ENCODE results near the gene SP2. TPM values are rescaled to one million over a fixed set of nuclear protein-coding genes. Genes with fewer than 3 reads are reported as not detected.

Gene SP2
- total RNA-seq, 4 donors from 2014 or later: 8.6 to 29.7 (median 16.6) TPM

- H3K36me3 ChIP-seq: no peaks in the 10 kb centered on the region
- H3K9me3 ChIP-seq: no peaks in the 10 kb centered on the region
- H3K27me3 ChIP-seq: no peaks in the 10 kb centered on the region
- peak; percentile 91 to 97 (median 94) for DNase-seq
- H3K4me1 ChIP-seq: peaks cover 0 to 20% (median 1%) of the 10 kb centered on the region in 4 donors
- H3K27ac ChIP-seq: no peak overlapping the region
- peak; percentile 76 to 99 (median 98) for TF ChIP-seq CTCF (IDR thresholded peaks at IDR 0.05)
- no peak for TF ChIP-seq POLR2A (IDR thresholded peaks at IDR 0.05)
- no peak overlapping the region for H3K4me3 ChIP-seq
Observed at GRCh38 chr17:47889734-47890529, 6.1 kb upstream of the SP2 start.

- no peak overlapping the region for H3K27ac ChIP-seq
- no peak for DNase-seq
- H3K36me3 ChIP-seq: no peaks in the 10 kb centered on the region
Observed at GRCh38 chr17:47891545-47892088, 4.4 kb upstream of the SP2 start.

GRCh38 chr17:47894498-47895346, 1.3 kb upstream of the SP2 start:
- Histone ChIP-seq H3K36me3 (no peaks in the 10 kb centered on the region), H3K27ac (peak overlapping the region; percentile 86 to 92 (median 88)), H3K27me3 (no peaks in the 10 kb centered on the region), H3K9me3 (no peaks in the 10 kb centered on the region), H3K4me3 (peak overlapping the region; percentile 67 to 83 (median 72)), H3K4me1 (peaks cover 3 to 12% (median 4%) of the 10 kb centered on the region in 4 donors)
- no peak for TF ChIP-seq CTCF (IDR thresholded peaks at IDR 0.05)
- TF ChIP-seq POLR2A (IDR thresholded peaks at IDR 0.05): no peak
- DNase-seq: no peak

More at GRCh38 chr17:47891545-47892088, 4.4 kb upstream of the SP2 start:
- H3K9me3 ChIP-seq: no peaks in the 10 kb centered on the region
- no peaks in the 10 kb centered on the region for H3K27me3 ChIP-seq
- H3K4me1 ChIP-seq: peaks cover 0 to 6% (median 1%) of the 10 kb centered on the region in 4 donors
- TF ChIP-seq CTCF (IDR thresholded peaks at IDR 0.05) (no peak), POLR2A (IDR thresholded peaks at IDR 0.05) (no peak)
- no peak overlapping the region for H3K4me3 ChIP-seq

GRCh38 chr17:47895347-47895855, 635 bp upstream of the SP2 start:
- Histone ChIP-seq H3K27me3 (no peaks in the 10 kb centered on the region), H3K27ac (peak overlapping the region; percentile 86 to 92 (median 88)), H3K4me1 (peaks cover 3 to 12% (median 4%) of the 10 kb centered on the region in 4 donors), H3K9me3 (no peaks in the 10 kb centered on the region), H3K4me3 (peak overlapping the region; percentile 67 to 83 (median 72)), H3K36me3 (no peaks in the 10 kb centered on the region)
- DNase-seq: peak in 2 of 3 donors; percentile 29 to 70
- peak in 1 of 6 experiments; percentile 13 for TF ChIP-seq CTCF (IDR thresholded peaks at IDR 0.05)
- TF ChIP-seq POLR2A (IDR thresholded peaks at IDR 0.05): peak; percentile 98 to 99
